GM19324 (cell line): ENCODE measurements around the gene MED25.

Experiments
- ATAC-seq: cut with Tn5 transposase; IDR thresholded peaks from one replicate; pipeline ENCODE4 v1.9.1; 2021; ENCODE audit warnings: mild to moderate bottlenecking, moderate library complexity; ENCODE audit not compliant: unreplicated experiment, low FRiP score

The MED25 gene

DNA sequence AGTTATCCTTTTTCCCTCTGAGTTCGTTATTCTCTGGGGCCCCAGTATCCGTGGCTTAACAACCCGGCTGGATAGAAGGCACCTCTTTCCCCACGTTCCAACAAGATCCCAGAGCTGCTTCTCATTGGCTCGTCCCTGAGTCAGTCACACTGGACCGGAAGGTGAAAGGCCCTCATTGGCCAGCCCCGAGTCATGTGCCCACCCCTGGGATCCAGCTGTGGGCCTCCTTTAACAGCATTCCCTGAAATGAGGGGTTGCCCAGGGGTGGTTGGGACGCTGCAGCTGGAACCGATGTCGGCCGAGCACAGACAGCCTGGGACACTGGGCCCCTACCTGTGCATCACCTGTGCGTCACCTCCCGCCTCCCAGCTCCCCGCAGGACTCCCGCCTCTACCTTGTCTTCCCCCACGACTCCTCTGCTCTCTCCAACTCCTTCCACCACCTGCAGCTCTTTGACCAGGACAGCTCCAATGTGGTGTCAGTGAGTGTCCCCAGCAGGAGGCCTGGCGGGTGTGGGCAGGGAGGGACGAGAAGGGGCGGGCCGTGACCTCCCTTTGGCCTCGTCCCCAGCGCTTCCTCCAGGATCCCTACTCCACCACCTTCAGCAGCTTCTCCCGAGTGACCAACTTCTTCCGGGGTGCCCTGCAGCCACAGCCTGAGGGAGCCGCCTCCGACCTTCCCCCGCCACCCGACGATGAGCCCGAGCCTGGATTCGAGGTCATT is 63.7 kb downstream of the MED25 start:
- ATAC-seq: no peak

DNA sequence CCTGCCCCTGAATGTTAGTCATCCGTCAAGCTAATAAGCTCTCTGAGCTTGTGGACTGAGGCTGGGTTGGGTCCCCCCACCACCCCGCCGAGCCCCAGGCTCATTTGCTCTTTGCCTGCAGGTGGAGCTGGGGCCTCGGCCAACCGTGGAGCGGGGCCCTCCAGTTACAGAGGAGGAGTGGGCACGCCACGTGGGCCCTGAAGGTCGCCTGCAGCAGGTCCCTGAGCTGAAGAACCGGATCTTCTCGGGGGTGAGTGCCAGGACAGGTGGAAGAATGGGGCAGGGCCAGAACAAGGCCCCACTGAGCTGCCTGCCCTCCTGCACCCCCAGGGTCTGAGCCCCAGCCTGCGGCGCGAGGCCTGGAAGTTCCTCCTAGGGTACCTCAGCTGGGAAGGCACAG is 64.6 kb downstream of the MED25 start:
- ATAC-seq: no peak

DNA sequence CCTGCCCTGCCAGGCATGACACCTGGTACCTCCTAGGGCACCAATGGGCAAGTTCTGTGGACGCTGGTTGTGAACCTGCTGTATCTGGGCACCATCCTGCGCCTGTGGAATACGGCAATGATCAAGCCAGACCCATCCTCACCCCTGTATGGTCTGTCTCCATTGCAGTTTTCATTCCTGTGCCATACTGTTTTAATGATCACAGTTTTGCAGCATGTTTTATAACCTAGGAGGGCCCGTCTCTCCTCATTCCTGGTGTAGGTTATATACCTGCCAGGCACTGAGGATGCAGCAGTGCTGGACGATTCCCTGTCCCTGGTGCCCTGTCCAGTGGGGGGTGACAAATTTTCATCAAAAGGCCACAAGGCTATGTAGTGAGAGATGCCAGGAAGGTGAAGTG is 65.0 kb downstream of the MED25 start:
- no peak for ATAC-seq

DNA sequence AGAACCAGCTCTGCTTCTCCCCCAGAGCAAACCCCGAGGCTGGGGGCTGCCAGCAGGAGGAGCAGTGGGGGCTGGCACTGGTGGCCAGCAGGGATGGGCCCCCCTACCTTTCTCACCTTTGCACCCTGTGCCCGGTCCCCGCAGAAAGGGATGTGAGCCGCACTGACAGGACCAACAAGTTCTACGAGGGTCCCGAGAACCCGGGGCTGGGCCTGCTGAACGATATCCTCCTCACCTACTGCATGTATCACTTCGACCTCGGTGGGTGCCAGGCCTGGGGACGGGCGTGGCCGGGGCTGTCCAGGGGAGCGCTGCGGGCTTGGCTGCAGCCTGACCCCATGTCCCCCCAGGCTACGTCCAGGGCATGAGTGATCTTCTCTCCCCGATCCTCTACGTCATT is 66.0 kb downstream of the MED25 start:
- no peak for ATAC-seq

DNA sequence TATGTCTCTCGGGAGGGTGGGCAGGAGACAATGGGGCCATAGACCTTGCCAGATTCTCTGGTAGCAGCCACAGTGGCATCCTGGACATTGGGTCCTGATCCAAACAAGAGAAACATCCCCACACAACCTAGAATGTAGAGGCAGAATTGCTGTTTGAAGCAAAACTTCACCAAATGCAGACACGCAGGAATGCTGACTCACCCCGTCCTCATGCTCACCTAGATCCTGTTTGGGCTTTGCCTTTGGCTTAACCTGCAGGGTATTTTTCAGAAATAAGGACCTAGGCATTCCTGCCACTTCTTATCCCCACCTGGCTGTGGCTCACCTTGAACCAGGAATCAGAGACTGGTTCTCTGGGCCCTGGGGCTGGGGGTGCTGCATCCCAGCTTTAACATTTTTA is 66.7 kb downstream of the MED25 start:
- ATAC-seq: no peak
